ENCODE results near the gene CYP2W1. TPM values are rescaled to one million over a fixed set of nuclear protein-coding genes. Genes with fewer than 3 reads are reported as not detected.

Gene CYP2W1
- total RNA-seq, 4 donors from 2014 or later = 11.7 to 31.6 (median 19.3) TPM

DNA sequence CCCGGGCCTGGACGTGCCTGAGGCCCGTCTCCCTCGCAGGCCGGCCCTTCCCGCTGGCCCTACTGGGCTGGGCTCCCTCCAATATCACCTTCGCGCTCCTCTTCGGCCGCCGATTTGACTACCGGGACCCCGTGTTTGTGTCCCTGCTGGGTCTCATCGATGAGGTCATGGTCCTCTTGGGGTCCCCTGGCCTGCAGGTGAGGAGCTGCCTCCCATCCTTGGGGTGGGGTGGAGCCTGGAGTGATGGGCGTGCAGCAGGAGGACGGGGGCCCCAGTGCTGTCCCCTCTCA, 2.1 kb downstream of the CYP2W1 start:
- no peak for DNase-seq (ENCODE audit: low spot score in 2 of 2)
- intact Hi-C loops (cut with DNase I; ENCODE audit: low total_unique reads) = no loop called here
- WGBS, 2 donors = 59 to 69% methylated on average over 15 to 16 of the region's 16 CpGs

GRCh38 chr7:985915-986741, 3.1 kb downstream of the CYP2W1 start:
- intact Hi-C loops (cut with DNase I; ENCODE audit: low total_unique reads) = no loop called here
- DNase-seq (ENCODE audit: low spot score in 2 of 2) = no peak
- TF ChIP-seq, protein P1, sequence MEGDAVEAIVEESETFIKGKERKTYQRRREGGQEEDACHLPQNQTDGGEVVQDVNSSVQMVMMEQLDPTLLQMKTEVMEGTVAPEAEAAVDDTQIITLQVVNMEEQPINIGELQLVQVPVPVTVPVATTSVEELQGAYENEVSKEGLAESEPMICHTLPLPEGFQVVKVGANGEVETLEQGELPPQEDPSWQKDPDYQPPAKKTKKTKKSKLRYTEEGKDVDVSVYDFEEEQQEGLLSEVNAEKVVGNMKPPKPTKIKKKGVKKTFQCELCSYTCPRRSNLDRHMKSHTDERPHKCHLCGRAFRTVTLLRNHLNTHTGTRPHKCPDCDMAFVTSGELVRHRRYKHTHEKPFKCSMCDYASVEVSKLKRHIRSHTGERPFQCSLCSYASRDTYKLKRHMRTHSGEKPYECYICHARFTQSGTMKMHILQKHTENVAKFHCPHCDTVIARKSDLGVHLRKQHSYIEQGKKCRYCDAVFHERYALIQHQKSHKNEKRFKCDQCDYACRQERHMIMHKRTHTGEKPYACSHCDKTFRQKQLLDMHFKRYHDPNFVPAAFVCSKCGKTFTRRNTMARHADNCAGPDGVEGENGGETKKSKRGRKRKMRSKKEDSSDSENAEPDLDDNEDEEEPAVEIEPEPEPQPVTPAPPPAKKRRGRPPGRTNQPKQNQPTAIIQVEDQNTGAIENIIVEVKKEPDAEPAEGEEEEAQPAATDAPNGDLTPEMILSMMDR (IDR thresholded peaks at IDR 0.05) = no peak
- TF ChIP-seq POLR2A (IDR thresholded peaks at IDR 0.05) = no peak
- WGBS, 2 donors = 73 to 82% methylated on average over 25 to 30 of the region's 41 CpGs
- H3K4me3 ChIP-seq (ENCODE audit: low read depth, poor library complexity, severe bottlenecking) = no peak overlapping the region

More for the DNA sequence above, 2.1 kb downstream of the CYP2W1 start:
- TF ChIP-seq, protein P1 (IDR thresholded peaks at IDR 0.05) = no peak
- no peak for TF ChIP-seq POLR2A (IDR thresholded peaks at IDR 0.05)
- no peak overlapping the region for H3K4me3 ChIP-seq (ENCODE audit: low read depth, poor library complexity, severe bottlenecking)

- DNase-seq (ENCODE audit: low spot score in 2 of 2) = no peak
- WGBS, 2 donors = 76 to 82% methylated on average over 6 to 43 of the region's 56 CpGs
- no peak overlapping the region for H3K4me3 ChIP-seq (ENCODE audit: low read depth, poor library complexity, severe bottlenecking)
- TF ChIP-seq POLR2A (IDR thresholded peaks at IDR 0.05) = no peak
- TF ChIP-seq, protein P1 (IDR thresholded peaks at IDR 0.05) = no peak
- intact Hi-C loops (cut with DNase I; ENCODE audit: low total_unique reads) = no loop called here
These were observed 4.1 kb downstream of the CYP2W1 start for GRCh38 chr7:986766-987751.

- TF ChIP-seq POLR2A (IDR thresholded peaks at IDR 0.05) = no peak
- TF ChIP-seq, protein P1 (IDR thresholded peaks at IDR 0.05) = no peak
- 44% methylated on average over 5 of the region's 6 CpGs; no CpG with 5 or more reads in 1 of the 2 donors for WGBS, 2 donors
- no peak overlapping the region for H3K4me3 ChIP-seq (ENCODE audit: low read depth, poor library complexity, severe bottlenecking)
- no peak for DNase-seq (ENCODE audit: low spot score in 2 of 2)
- intact Hi-C loops (cut with DNase I; ENCODE audit: low total_unique reads) = no loop called here
These were observed 4.9 kb downstream of the CYP2W1 start for GRCh38 chr7:987909-988308.

- 52 to 54% methylated on average over 5 to 19 of the region's 24 CpGs for WGBS, 2 donors
- intact Hi-C loops (cut with DNase I; ENCODE audit: low total_unique reads) = no loop called here
- DNase-seq (ENCODE audit: low spot score in 2 of 2) = no peak
- H3K4me3 ChIP-seq (ENCODE audit: low read depth, poor library complexity, severe bottlenecking) = no peak overlapping the region
- TF ChIP-seq POLR2A (IDR thresholded peaks at IDR 0.05) = no peak
These were observed 5.5 kb downstream of the CYP2W1 start for GRCh38 chr7:988426-988911.
